Hematopoietic multipotent progenitor cell treated with erythropoietin and hydrocortisone succinate and interleukin-3 and kit ligand, for 4 days (in vitro differentiated cells): ENCODE data around the gene DCLK3.

ENCODE experiments used
- DNase-seq: peaks from one replicate; pipeline ENCODE4 v3.0.0-alpha.2; 2015

Gene DCLK3

DNA sequence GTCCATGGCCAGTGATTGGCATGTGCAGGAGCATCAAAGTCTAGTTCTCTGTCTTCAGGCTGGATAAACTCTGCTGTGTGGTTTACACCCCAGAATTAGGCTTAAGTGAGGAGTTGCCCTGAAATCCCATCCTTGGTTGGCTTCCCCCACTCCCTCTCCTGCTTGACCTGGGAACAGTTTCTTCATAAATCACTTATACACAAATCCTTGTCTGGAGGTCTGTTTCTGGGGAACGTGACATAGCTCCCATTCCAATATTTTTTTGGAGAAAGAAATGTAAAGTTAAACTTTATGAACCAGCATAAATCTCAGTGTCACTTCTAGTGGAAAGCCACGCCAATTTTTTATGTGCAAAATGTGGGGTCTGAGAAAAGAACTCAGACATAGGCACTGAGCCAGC is 98.2 kb downstream of the DCLK3 start:
- no peak for DNase-seq

DNA sequence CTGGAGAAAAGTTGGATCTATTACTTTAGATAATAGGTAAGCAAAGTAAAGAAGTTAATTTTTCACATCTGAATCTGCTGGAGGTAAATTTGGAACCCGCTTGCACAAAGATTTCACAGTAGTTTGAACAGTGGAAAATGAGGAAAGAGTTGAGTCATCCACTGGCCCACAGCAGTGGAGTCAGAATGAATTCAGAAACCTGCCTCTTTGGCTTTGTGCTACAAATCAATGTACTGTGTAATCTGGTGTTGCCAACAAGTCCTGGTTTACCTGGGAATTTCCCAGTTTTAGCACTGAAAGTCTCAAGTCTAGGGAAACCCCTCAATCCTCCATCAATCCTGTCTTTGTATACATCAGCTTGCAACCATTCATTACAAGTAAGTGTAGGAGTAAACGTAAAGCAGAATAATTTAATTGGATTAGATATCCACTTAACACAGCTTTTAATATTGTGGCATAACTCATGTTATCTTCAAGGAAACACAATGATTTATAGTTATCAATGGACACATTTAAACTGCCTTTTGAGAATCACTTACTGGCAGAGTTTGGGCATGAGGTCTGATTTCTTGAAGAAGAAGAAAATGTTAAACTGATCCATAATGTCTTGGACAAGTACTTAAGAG is 100.6 kb downstream of the DCLK3 start:
- no peak for DNase-seq

DNA sequence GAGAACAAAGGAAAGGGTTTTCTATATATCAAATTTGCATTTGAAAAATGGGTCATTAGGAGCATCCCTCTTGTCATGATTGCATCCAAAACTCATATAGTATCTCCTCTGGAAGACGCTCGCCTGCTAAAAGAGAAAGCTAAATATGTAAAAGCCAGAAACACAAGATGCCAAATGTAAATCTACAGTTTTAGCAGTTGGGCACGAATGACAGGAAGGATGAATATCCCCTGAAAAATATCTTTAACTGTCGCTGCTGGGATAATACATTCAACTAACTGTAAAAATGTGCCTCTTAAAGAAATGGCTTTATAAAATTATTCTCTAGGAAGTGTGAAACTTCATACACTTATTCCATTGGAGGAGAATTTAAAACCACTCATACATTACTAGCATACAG is 101.7 kb downstream of the DCLK3 start:
- DNase-seq, result no peak
